A673 (cell line): Measurements from ENCODE around the gene PER2. TPM values are rescaled to one million over a fixed set of nuclear protein-coding genes. Genes with fewer than 3 reads are reported as not detected.

Source experiments
- BruUV-seq: library from RNA; stranded (reverse); fragments of 400-500 nt; replicated peaks from 2 replicates; lab custom pipeline; 2021; lab: Mats Ljungman, UMichigan
- CTCF ChIA-PET: fragments of 300-600 bp; sonication (Branson Sonifier 250); formaldehyde crosslinking; loops from one replicate; lab custom pipeline; 2022; ENCODE audit warnings: antibody characterized with exemption; lab: Charles Lee
- POLR2A ChIA-PET: fragments of 300-600 bp; sonication (Branson Sonifier 250); formaldehyde crosslinking; loops from one replicate; lab custom pipeline; 2022; ENCODE audit warnings: antibody characterized with exemption; ENCODE audit not compliant: low non-redundant PET; lab: Charles Lee
- DNase-seq: peaks from one replicate; pipeline ENCODE4 v3.0.0-alpha.2; 2015; ENCODE audit warnings: low spot score
- H3K27ac ChIP-seq: fragments of 200-600 bp; sonication (generic); 2 replicates; pipeline ENCODE4 v1.5.1; 2016; ENCODE audit warnings: mixed run types, low read depth, mild to moderate bottlenecking, mixed read lengths, antibody characterized with exemption, low read length; ENCODE audit not compliant: poor library complexity, severe bottlenecking
- H3K27me3 ChIP-seq: fragments of 200-600 bp; sonication (generic); replicated peaks from 2 replicates; pipeline ENCODE4 v1.6.1; 2017; ENCODE audit warnings: mixed run types, low read depth, mild to moderate bottlenecking, mixed read lengths, antibody characterized with exemption, low read length; ENCODE audit not compliant: insufficient read depth, poor library complexity
- H3K36me3 ChIP-seq: fragments of 200-600 bp; sonication (generic); 2 replicates; pipeline ENCODE4 v1.6.1; 2016; ENCODE audit warnings: mixed run types, mild to moderate bottlenecking, mixed read lengths, antibody characterized with exemption, low read length; ENCODE audit not compliant: insufficient read depth, poor library complexity, severe bottlenecking
- H3K4me1 ChIP-seq: fragments of 200-600 bp; sonication (generic); 2 replicates; pipeline ENCODE4 v1.6.1; 2017; ENCODE audit warnings: mixed run types, mild to moderate bottlenecking, mixed read lengths, antibody characterized with exemption, low read length; ENCODE audit not compliant: insufficient read depth, poor library complexity, severe bottlenecking
- H3K4me3 ChIP-seq: fragments of 200-600 bp; sonication (generic); 2 replicates; pipeline ENCODE4 v1.5.1; 2016; ENCODE audit warnings: low read depth, mixed run types, mild to moderate bottlenecking, mixed read lengths, low read length; ENCODE audit not compliant: poor library complexity, severe bottlenecking
- H3K9me3 ChIP-seq: fragments of 200-600 bp; sonication (generic); 2 replicates; pipeline ENCODE4 v1.6.1; 2016; ENCODE audit warnings: mixed run types, low read depth, mild to moderate bottlenecking, mixed read lengths, antibody characterized with exemption, low read length; ENCODE audit not compliant: poor library complexity, severe bottlenecking
- CTCF ChIP-seq: fragments of 300-800, 200-600 bp; sonication (generic); conservative IDR thresholded peaks from 2 replicates; pipeline ENCODE4 v1.5.1; 2017; ENCODE audit warnings: low read depth, mild to moderate bottlenecking, antibody characterized with exemption, low read length, moderate library complexity, mixed read lengths
- EZH2 ChIP-seq: fragments of 200-600 bp; sonication (generic); IDR thresholded peaks from 2 replicates; pipeline ENCODE4 v1.6.1; 2017; ENCODE audit warnings: borderline replicate concordance, low read depth, mild to moderate bottlenecking, mixed read lengths, antibody characterized with exemption, low read length; ENCODE audit not compliant: poor library complexity, severe bottlenecking
- intact Hi-C: fragments of 100-400 bp; cut with micrococcal nuclease; formaldehyde crosslinking; loops from one replicate; pipeline ENCODE4 v1.10.0; 2022; ENCODE audit not compliant: unreplicated experiment
- total RNA-seq: library from RNA; stranded (reverse); gene quantifications from 2 replicates; pipeline ENCODE4 v1.2.3, GENCODE V29; 2021

Gene PER2
- total RNA-seq, 1 experiment from 2014 or later = 7.5 TPM

DNA sequence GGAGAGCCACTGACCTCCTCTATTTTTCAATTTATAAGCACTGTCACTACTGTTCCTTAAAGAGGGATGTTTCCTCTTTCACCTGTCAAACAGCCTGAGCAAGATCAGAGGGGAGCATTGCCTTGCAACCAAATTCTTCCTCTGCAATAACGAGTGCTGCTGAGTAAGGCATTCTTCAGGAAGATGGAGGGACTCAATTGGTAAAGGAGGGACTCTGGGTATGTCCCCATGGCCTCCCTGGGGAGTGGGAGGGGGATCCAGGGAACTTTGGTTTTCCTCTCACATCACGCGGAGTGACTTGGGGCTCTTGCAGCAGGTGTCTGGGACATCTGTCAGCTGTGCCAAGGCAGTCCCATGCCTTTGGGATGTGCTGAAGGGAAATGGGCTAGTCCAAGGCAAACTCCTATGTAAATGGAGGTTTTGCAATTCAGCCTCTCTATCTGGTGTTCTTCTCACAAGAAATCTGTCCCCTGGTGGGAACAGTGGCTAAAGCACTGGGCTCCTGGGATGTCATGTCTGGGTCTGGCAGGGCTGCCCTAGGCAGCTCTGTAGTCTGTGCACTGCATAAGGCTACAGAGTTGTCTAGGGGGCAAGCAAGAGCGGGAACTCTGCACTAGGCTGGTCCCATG lies 34.2 kb downstream of the PER2 start:
- BruUV-seq = no TSS peak
- H3K27ac ChIP-seq = no peak overlapping the region
- H3K9me3 ChIP-seq = no peaks in the 10 kb centered on the region
- TF ChIP-seq EZH2 (no peak), CTCF (no peak)
- POLR2A ChIA-PET = interaction anchor here (0.5 kb wide), 1 partner anchor 9 kb away, joined by 3 read pairs; no protein-coding TSS in a partner anchor
- H3K27me3 ChIP-seq = no peaks in the 10 kb centered on the region
- H3K4me3 ChIP-seq = no peak overlapping the region
- CTCF ChIA-PET = no interaction called here
- no peaks in the 10 kb centered on the region for H3K36me3 ChIP-seq
- intact Hi-C loops = no loop called here
- DNase-seq = no peak
- no peaks in the 10 kb centered on the region for H3K4me1 ChIP-seq

- H3K9me3 ChIP-seq = no peaks in the 10 kb centered on the region
- no TSS peak for BruUV-seq
- CTCF ChIA-PET = no interaction called here
- no peak for TF ChIP-seq CTCF
- TF ChIP-seq EZH2 = no peak
- no peaks in the 10 kb centered on the region for H3K27me3 ChIP-seq
- POLR2A ChIA-PET = no interaction called here
- DNase-seq = no peak
- H3K4me1 ChIP-seq = no peaks in the 10 kb centered on the region
- intact Hi-C loops = no loop called here
- H3K27ac ChIP-seq = no peak overlapping the region
- no peaks in the 10 kb centered on the region for H3K36me3 ChIP-seq
- no peak overlapping the region for H3K4me3 ChIP-seq
Measured at GRCh38 chr2:238252766-238253630, 35.4 kb downstream of the PER2 start.

- intact Hi-C loops = no loop called here
- BruUV-seq = no TSS peak
- no peaks in the 10 kb centered on the region for H3K27me3 ChIP-seq
- H3K9me3 ChIP-seq = no peaks in the 10 kb centered on the region
- ChIA-PET POLR2A (no interaction called here), CTCF (no interaction called here)
- no peak for TF ChIP-seq CTCF
- TF ChIP-seq EZH2 = no peak
- no peak overlapping the region for H3K4me3 ChIP-seq
- DNase-seq = no peak
- H3K36me3 ChIP-seq = no peaks in the 10 kb centered on the region
- H3K27ac ChIP-seq = no peak overlapping the region
- H3K4me1 ChIP-seq = no peaks in the 10 kb centered on the region
Measured at GRCh38 chr2:238251986-238252385, 36.4 kb downstream of the PER2 start.
